GM21576 (cell line): Measurements from ENCODE around the gene ARHGAP10.

Source experiments
- ATAC-seq: cut with Tn5 transposase; IDR thresholded peaks from one replicate; pipeline ENCODE4 v1.9.1; 2021; ENCODE audit warnings: mild to moderate bottlenecking, moderate library complexity; ENCODE audit not compliant: unreplicated experiment

ARHGAP10 gene

GRCh38 chr4:148023512-148024181, 291.8 kb downstream of the ARHGAP10 start:
- no peak for ATAC-seq

- no peak for ATAC-seq
Observed at GRCh38 chr4:148025981-148026380, 294.1 kb downstream of the ARHGAP10 start.

GRCh38 chr4:148027201-148027600, 295.3 kb downstream of the ARHGAP10 start:
- no peak for ATAC-seq

- ATAC-seq = no peak
Observed at GRCh38 chr4:148029781-148030180, 297.9 kb downstream of the ARHGAP10 start.

- no peak for ATAC-seq
Observed at GRCh38 chr4:148030193-148030873, 298.4 kb downstream of the ARHGAP10 start.

- no peak for ATAC-seq
Observed at GRCh38 chr4:148034813-148035212, 302.9 kb downstream of the ARHGAP10 start.

GRCh38 chr4:148041606-148042329, 309.9 kb downstream of the ARHGAP10 start:
- ATAC-seq = no peak

- no peak for ATAC-seq
Observed at GRCh38 chr4:148044089-148044911, 312.4 kb downstream of the ARHGAP10 start.

GRCh38 chr4:148044912-148045352, 313.0 kb downstream of the ARHGAP10 start:
- peak; percentile 96 for ATAC-seq

GRCh38 chr4:148048598-148048997, 316.7 kb downstream of the ARHGAP10 start:
- ATAC-seq = no peak

- no peak for ATAC-seq
Observed at GRCh38 chr4:148051403-148051802, 319.5 kb downstream of the ARHGAP10 start.

- ATAC-seq = no peak
Observed at GRCh38 chr4:148052448-148052847, 320.6 kb downstream of the ARHGAP10 start.

GRCh38 chr4:148053298-148054003, 321.6 kb downstream of the ARHGAP10 start:
- no peak for ATAC-seq

- ATAC-seq = no peak
Observed at GRCh38 chr4:148054275-148054674, 322.4 kb downstream of the ARHGAP10 start.

- ATAC-seq = no peak
Observed at GRCh38 chr4:148055844-148056243, 324.0 kb downstream of the ARHGAP10 start.

- peak; percentile 89 for ATAC-seq
Observed at GRCh38 chr4:148056879-148057278, 325.0 kb downstream of the ARHGAP10 start.

- peak; percentile 38 for ATAC-seq
Observed at GRCh38 chr4:148057516-148057915, 325.6 kb downstream of the ARHGAP10 start.

GRCh38 chr4:148057984-148058859, 326.3 kb downstream of the ARHGAP10 start:
- ATAC-seq = no peak

GRCh38 chr4:148059617-148060180, 327.8 kb downstream of the ARHGAP10 start:
- ATAC-seq = no peak
